ENCODE data around the gene ASB7. TPM values are rescaled to one million over a fixed set of nuclear protein-coding genes. Genes with fewer than 3 reads are reported as not detected.
A peak's percentile ranks its signal among the peaks of the same experiment; 100 is the strongest.

ASB7 gene
- polyA plus RNA-seq, 3 donors: 5.3 to 9.8 (median 7.6) TPM

DNA sequence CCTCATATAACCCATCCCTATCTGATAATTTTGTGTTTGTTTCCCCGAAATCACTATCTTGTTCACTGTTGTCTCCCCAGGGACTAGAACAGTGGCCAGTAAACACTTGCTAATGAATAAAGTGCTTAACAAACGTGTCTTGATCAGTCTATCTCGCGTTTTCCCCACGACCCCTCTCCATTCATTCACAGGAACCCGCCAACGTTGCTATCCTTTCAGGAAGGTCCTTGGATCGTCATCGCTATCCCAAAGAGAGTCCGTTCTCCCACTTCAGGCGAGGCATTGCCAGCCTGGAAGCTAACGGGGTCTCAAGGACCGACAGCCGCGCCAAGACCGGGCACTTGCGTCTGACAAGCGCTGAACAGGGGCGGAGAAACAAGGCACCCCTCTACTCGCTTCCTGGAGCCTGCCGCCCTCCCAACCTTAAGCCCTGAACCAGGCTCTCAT, 749 bp upstream of the ASB7 start:
- intact Hi-C loops (cut with micrococcal nuclease): loop anchor here (5.0 to 10.0 kb wide), 4 partner anchors 254 to 1123 kb away; partner anchors contain the start of genes SELENOS (in 1 of the 2), TARS3 (in 1 of the 2) and TM2D3 (in 1 of the 2)
- H3K36me3 Mint-ChIP-seq: peaks cover 26 to 30% of the 10 kb centered on the region in 2 donors
- H2AFZ ChIP-seq (ENCODE audit: insufficient read depth, low read depth, low read length, poor library complexity, severe bottlenecking): peak overlapping the region; percentile 99
- peaks cover 8 to 25% of the 10 kb centered on the region in 2 donors for H3K36me3 ChIP-seq (replicated peaks in 1 of 2; ENCODE audit: control insufficient read depth in 1 of 2, insufficient read depth in 2 of 2, low read length in 2 of 2)
- TF ChIP-seq, protein P1, sequence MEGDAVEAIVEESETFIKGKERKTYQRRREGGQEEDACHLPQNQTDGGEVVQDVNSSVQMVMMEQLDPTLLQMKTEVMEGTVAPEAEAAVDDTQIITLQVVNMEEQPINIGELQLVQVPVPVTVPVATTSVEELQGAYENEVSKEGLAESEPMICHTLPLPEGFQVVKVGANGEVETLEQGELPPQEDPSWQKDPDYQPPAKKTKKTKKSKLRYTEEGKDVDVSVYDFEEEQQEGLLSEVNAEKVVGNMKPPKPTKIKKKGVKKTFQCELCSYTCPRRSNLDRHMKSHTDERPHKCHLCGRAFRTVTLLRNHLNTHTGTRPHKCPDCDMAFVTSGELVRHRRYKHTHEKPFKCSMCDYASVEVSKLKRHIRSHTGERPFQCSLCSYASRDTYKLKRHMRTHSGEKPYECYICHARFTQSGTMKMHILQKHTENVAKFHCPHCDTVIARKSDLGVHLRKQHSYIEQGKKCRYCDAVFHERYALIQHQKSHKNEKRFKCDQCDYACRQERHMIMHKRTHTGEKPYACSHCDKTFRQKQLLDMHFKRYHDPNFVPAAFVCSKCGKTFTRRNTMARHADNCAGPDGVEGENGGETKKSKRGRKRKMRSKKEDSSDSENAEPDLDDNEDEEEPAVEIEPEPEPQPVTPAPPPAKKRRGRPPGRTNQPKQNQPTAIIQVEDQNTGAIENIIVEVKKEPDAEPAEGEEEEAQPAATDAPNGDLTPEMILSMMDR (IDR thresholded peaks at IDR 0.05): no peak
- DNase-seq: no peak
- no peak overlapping the region for H3K4me3 Mint-ChIP-seq
- H3K27ac ChIP-seq (ENCODE audit: low read depth in 1 of 2, low read length in 2 of 2): peak overlapping the region; percentile 65 to 86
- no peaks in the 10 kb centered on the region for H3K9me3 Mint-ChIP-seq
- no peak overlapping the region for H3K27ac Mint-ChIP-seq
- peaks cover 21% of the 10 kb centered on the region for H4K20me1 ChIP-seq (ENCODE audit: insufficient read depth, low read length)
- peaks cover 24 to 44% of the 10 kb centered on the region in 2 donors for H3K4me1 ChIP-seq (ENCODE audit: control insufficient read depth in 1 of 2, insufficient read depth in 2 of 2, low read length in 2 of 2)
- H3K4me2 ChIP-seq (replicated peaks; ENCODE audit: extremely low read depth, low read length, poor library complexity, severe bottlenecking): peak overlapping the region; percentile 98
- peaks cover 90% of the 10 kb centered on the region for H3K79me2 ChIP-seq (ENCODE audit: insufficient read depth, low read length)
- H3K9ac ChIP-seq (ENCODE audit: insufficient read depth, low read length, poor library complexity, severe bottlenecking): peak overlapping the region; percentile 79
- H3K4me3 ChIP-seq (replicated peaks in 1 of 3; ENCODE audit: low read depth in 2 of 3, low read length in 3 of 3): peak overlapping the region; percentile 65 to 97 (median 89)
- H3K9me3 ChIP-seq (replicated peaks in 1 of 2; ENCODE audit: control insufficient read depth in 1 of 2, insufficient read depth in 1 of 2, low read length in 2 of 2): no peaks in the 10 kb centered on the region
- H3K4me1 Mint-ChIP-seq: peaks cover 31% of the 10 kb centered on the region
- H3K27me3 Mint-ChIP-seq (ENCODE audit: low read depth in 3 of 3): peaks cover 0 to 1% (median 0%) of the 10 kb centered on the region in 3 donors
- WGBS (ENCODE audit: insufficient coverage): 0% methylated on average over 21 of the region's 21 CpGs
- H3K27me3 ChIP-seq (ENCODE audit: control insufficient read depth in 2 of 2, insufficient read depth in 2 of 2, low read length in 2 of 2): no peaks in the 10 kb centered on the region

DNA sequence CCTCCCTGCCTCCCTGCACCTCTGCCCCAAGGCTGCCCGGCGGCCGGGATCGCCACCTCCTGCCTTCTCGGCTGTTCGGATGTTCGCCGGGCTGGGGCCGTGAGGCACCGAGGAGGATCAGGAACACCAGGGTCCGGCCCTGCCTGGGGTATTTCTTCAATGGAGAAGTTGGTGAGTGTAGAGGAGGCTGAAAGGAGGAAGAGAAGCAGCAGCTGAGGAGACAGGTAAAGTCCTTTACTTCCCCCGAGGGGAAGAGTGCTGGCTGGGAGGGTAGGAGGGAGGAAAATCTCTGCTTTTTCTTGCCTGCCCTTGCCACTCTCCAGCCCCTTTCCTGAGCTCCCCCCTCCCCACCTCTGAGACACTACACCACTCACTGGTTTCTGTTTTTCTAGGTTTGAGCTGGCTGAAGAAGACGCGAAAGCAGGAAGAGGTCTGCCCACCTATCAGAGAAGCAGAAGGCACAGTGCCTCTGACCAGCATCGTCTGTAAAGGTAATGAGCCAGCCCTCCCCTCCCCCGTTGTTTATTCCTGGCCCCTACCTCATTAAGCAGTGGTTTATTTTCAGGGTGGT, 519 bp downstream of the ASB7 start:
- H3K36me3 Mint-ChIP-seq: peaks cover 31 to 36% of the 10 kb centered on the region in 2 donors
- no peaks in the 10 kb centered on the region for H3K9me3 Mint-ChIP-seq
- peaks cover 0 to 1% (median 0%) of the 10 kb centered on the region in 3 donors for H3K27me3 Mint-ChIP-seq (ENCODE audit: low read depth in 3 of 3)
- Histone ChIP-seq H3K27ac (ENCODE audit: low read depth in 1 of 2, low read length in 2 of 2) (peak overlapping the region; percentile 68 to 86), H3K79me2 (ENCODE audit: insufficient read depth, low read length) (peaks cover 87% of the 10 kb centered on the region), H3K27me3 (ENCODE audit: control insufficient read depth in 2 of 2, insufficient read depth in 2 of 2, low read length in 2 of 2) (no peaks in the 10 kb centered on the region), H2AFZ (ENCODE audit: insufficient read depth, low read depth, low read length, poor library complexity, severe bottlenecking) (peak overlapping the region; percentile 97), H3K4me2 (replicated peaks; ENCODE audit: extremely low read depth, low read length, poor library complexity, severe bottlenecking) (peak overlapping the region; percentile 87), H3K9ac (ENCODE audit: insufficient read depth, low read length, poor library complexity, severe bottlenecking) (peak overlapping the region; percentile 84), H3K9me3 (replicated peaks in 1 of 2; ENCODE audit: control insufficient read depth in 1 of 2, insufficient read depth in 1 of 2, low read length in 2 of 2) (no peaks in the 10 kb centered on the region), H4K20me1 (ENCODE audit: insufficient read depth, low read length) (peaks cover 13% of the 10 kb centered on the region), H3K4me1 (ENCODE audit: control insufficient read depth in 1 of 2, insufficient read depth in 2 of 2, low read length in 2 of 2) (peaks cover 17 to 37% of the 10 kb centered on the region in 2 donors), H3K36me3 (replicated peaks in 1 of 2; ENCODE audit: control insufficient read depth in 1 of 2, insufficient read depth in 2 of 2, low read length in 2 of 2) (peaks cover 12 to 37% of the 10 kb centered on the region in 2 donors), H3K4me3 (replicated peaks in 1 of 3; ENCODE audit: low read depth in 2 of 3, low read length in 3 of 3) (peak overlapping the region; percentile 89 to 97 (median 97))
- no peak overlapping the region for H3K4me3 Mint-ChIP-seq
- peak overlapping the region in 5 of 7 donors; percentile 89 to 97 (median 92) for H3K27ac Mint-ChIP-seq
- under 1% methylated on average over 12 of the region's 16 CpGs for WGBS (ENCODE audit: insufficient coverage)
- peak; percentile 12 to 61 (median 32) for DNase-seq
- H3K4me1 Mint-ChIP-seq: peaks cover 21% of the 10 kb centered on the region
- intact Hi-C loops (cut with micrococcal nuclease): loop anchor here (5.0 to 10.0 kb wide), 4 partner anchors 256 to 1122 kb away; partner anchors contain the start of genes SELENOS (in 1 of the 2), TARS3 (in 1 of the 2) and TM2D3 (in 1 of the 2)
- TF ChIP-seq, protein P1 (IDR thresholded peaks at IDR 0.05): no peak

Data from CD14-positive monocyte (primary cell).